Neural crest cell (in vitro differentiated cells): ENCODE results near the gene CCDC170. TPM values are rescaled to one million over a fixed set of nuclear protein-coding genes. Genes with fewer than 3 reads are reported as not detected.

ENCODE experiments used
- DNase-seq: peaks from one replicate; pipeline ENCODE4 v3.0.0; 2021; ENCODE audit warnings: low read depth, mixed read lengths, low spot score
- H3K27ac Mint-ChIP-seq: one replicate; pipeline ENCODE4 v1.8.0; 2021; ENCODE audit warnings: mild to moderate bottlenecking, mixed read lengths; ENCODE audit not compliant: unreplicated experiment
- H3K27me3 Mint-ChIP-seq: 2 replicates; pipeline ENCODE4 v1.8.0; 2021; ENCODE audit warnings: low read depth, mild to moderate bottlenecking, mixed read lengths
- H3K36me3 Mint-ChIP-seq: 2 replicates; pipeline ENCODE4 v1.8.0; 2021; ENCODE audit warnings: low read depth, mild to moderate bottlenecking, mixed read lengths
- H3K4me1 Mint-ChIP-seq: 2 replicates; pipeline ENCODE4 v1.8.0; 2021; ENCODE audit warnings: mixed read lengths
- H3K4me3 Mint-ChIP-seq: one replicate; pipeline ENCODE4 v1.8.0; 2021; ENCODE audit warnings: mild to moderate bottlenecking, mixed read lengths
- H3K9me3 Mint-ChIP-seq: 2 replicates; pipeline ENCODE4 v1.8.0; 2021; ENCODE audit warnings: mixed read lengths
- CTCF ChIP-seq: fragments of 200-600 bp; sonication (generic); conservative IDR thresholded peaks from 2 replicates; pipeline ENCODE4 v1.5.0; 2021; ENCODE audit warnings: antibody characterized with exemption, mild to moderate bottlenecking
- total RNA-seq: library from RNA; stranded (reverse); gene quantifications from 2 replicates; pipeline ENCODE4 v1.2.1, GENCODE V29; 2021

CCDC170 gene
- total RNA-seq, 1 donor from 2014 or later = 0.37 TPM

GRCh38 chr6:151634336-151634720, 140.5 kb downstream of the CCDC170 start:
- Mint-ChIP-seq H3K4me3 (no peak overlapping the region), H3K27ac (no peak overlapping the region), H3K9me3 (no peaks in the 10 kb centered on the region), H3K4me1 (no peaks in the 10 kb centered on the region), H3K36me3 (no peaks in the 10 kb centered on the region), H3K27me3 (peaks cover 4% of the 10 kb centered on the region)
- no peak for TF ChIP-seq CTCF
- DNase-seq = no peak

GRCh38 chr6:151635741-151636140, 141.9 kb downstream of the CCDC170 start:
- DNase-seq = no peak
- H3K4me3 Mint-ChIP-seq = no peak overlapping the region
- H3K36me3 Mint-ChIP-seq = no peaks in the 10 kb centered on the region
- no peaks in the 10 kb centered on the region for H3K4me1 Mint-ChIP-seq
- no peak for TF ChIP-seq CTCF
- H3K9me3 Mint-ChIP-seq = peaks cover 2% of the 10 kb centered on the region
- H3K27me3 Mint-ChIP-seq = peaks cover 7% of the 10 kb centered on the region
- no peak overlapping the region for H3K27ac Mint-ChIP-seq

- TF ChIP-seq CTCF = no peak
- DNase-seq = no peak
- Mint-ChIP-seq H3K27ac (no peak overlapping the region), H3K27me3 (peaks cover 9% of the 10 kb centered on the region), H3K36me3 (no peaks in the 10 kb centered on the region), H3K4me3 (no peak overlapping the region), H3K9me3 (peaks cover 5% of the 10 kb centered on the region), H3K4me1 (no peaks in the 10 kb centered on the region)
Measured at GRCh38 chr6:151637814-151638213, 144.0 kb downstream of the CCDC170 start.

GRCh38 chr6:151639750-151640149, 145.9 kb downstream of the CCDC170 start:
- no peak overlapping the region for H3K4me3 Mint-ChIP-seq

GRCh38 chr6:151641028-151641427, 147.2 kb downstream of the CCDC170 start:
- Mint-ChIP-seq H3K27ac (no peak overlapping the region), H3K9me3 (peaks cover 10% of the 10 kb centered on the region), H3K36me3 (no peaks in the 10 kb centered on the region), H3K4me1 (no peaks in the 10 kb centered on the region), H3K27me3 (peaks cover 29% of the 10 kb centered on the region), H3K4me3 (no peak overlapping the region)
- no peak for TF ChIP-seq CTCF
- DNase-seq = no peak

More at GRCh38 chr6:151639750-151640149, 145.9 kb downstream of the CCDC170 start:
- Mint-ChIP-seq H3K9me3 (peaks cover 10% of the 10 kb centered on the region), H3K36me3 (no peaks in the 10 kb centered on the region), H3K27me3 (peaks cover 20% of the 10 kb centered on the region), H3K4me1 (no peaks in the 10 kb centered on the region), H3K27ac (no peak overlapping the region)
- DNase-seq = no peak
- TF ChIP-seq CTCF = no peak
